Gastroesophageal sphincter (tissue), 3 donors: Measurements from ENCODE around the gene OSBPL1A.

Source experiments
- CTCF ChIP-seq, 4 experiments: fragments of 200-600 bp in 2 of 4; fragments of 450-650 bp in 2 of 4; sonication (generic) in 1 of 4; IDR thresholded peaks; one replicate each; pipeline ENCODE4 v1.5.1; 2017 to 2019; ENCODE audit warnings: antibody characterized with exemption in 4 of 4, mild to moderate bottlenecking in 2 of 4, moderate library complexity in 2 of 4
- EP300 ChIP-seq: sonication (generic); formaldehyde crosslinking; IDR thresholded peaks from one replicate; pipeline ENCODE4 v1.6.1; 2017; ENCODE audit warnings: antibody characterized with exemption, mild to moderate bottlenecking
- POLR2A ChIP-seq, 2 donors: fragments of 450-650 bp; IDR thresholded peaks; one replicate each; pipeline ENCODE4 v1.6.1; 2017; ENCODE audit warnings: antibody characterized with exemption in 2 of 2, mild to moderate bottlenecking in 2 of 2, moderate library complexity in 1 of 2
- POLR2AphosphoS5 ChIP-seq: sonication (generic); formaldehyde crosslinking; IDR thresholded peaks from one replicate; pipeline ENCODE4 v1.6.1; 2017; ENCODE audit warnings: antibody characterized with exemption

DNA sequence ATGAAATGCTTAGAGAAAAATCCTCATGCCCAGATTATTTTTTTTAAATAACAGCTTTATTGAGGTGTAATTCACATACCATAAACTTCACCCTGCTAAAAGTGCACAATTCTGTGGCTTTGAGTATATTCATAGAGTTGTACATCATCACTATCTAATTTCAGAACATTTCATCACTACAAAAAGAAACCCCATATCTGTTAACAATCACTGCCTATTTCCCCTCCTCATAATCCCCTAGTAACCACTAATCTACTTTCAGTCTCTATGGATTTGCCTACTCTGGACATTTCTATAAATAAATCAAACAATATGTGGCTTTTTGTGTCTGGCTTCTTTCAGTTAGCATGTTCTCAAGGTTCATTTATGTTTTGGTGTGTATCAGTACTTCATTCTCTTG lies 51.4 kb downstream of the OSBPL1A start:
- TF ChIP-seq CTCF (IDR thresholded peaks at IDR 0.05) (no peak), POLR2AphosphoS5 (no peak), POLR2A (IDR thresholded peaks at IDR 0.05) (no peak), EP300 (no peak)
